Liver (tissue), 3 donors: ENCODE results near the gene WDR62.

Experiments used
- ATF3 ChIP-seq: IDR thresholded peaks from 2 replicates; pipeline ENCODE4 v1.6.1; 2016; ENCODE audit warnings: antibody characterized with exemption
- EGR1 ChIP-seq, 2 donors: IDR thresholded peaks; 2 replicates each; pipeline ENCODE4 v1.6.1; 2016 to 2018; ENCODE audit warnings: antibody characterized with exemption in 2 of 2, low read depth in 2 of 2
- FOXA1 ChIP-seq: IDR thresholded peaks from 2 replicates; pipeline ENCODE4 v1.6.1; 2016; ENCODE audit warnings: antibody characterized with exemption
- GABPA ChIP-seq, 2 donors: IDR thresholded peaks in 1 of 2; conservative IDR thresholded peaks in 1 of 2; 2 replicates each; pipeline ENCODE4 v1.6.1; 2016; ENCODE audit warnings: antibody characterized with exemption in 2 of 2, mild to moderate bottlenecking in 1 of 2, moderate library complexity in 1 of 2
- HNF4G ChIP-seq: IDR thresholded peaks from 2 replicates; pipeline ENCODE4 v1.6.1; 2016; ENCODE audit warnings: antibody characterized with exemption
- JUND ChIP-seq, 2 donors: IDR thresholded peaks; 2 replicates each; pipeline ENCODE4 v1.6.1; 2016; ENCODE audit warnings: antibody characterized with exemption in 2 of 2
- MAX ChIP-seq: IDR thresholded peaks from 2 replicates; pipeline ENCODE4 v1.6.1; 2016; ENCODE audit warnings: antibody characterized with exemption
- RAD21 ChIP-seq, 2 donors: IDR thresholded peaks; 2 replicates each; pipeline ENCODE4 v1.6.1; 2016; ENCODE audit warnings: antibody characterized with exemption in 2 of 2, mild to moderate bottlenecking in 2 of 2
- RXRA ChIP-seq, 2 donors: IDR thresholded peaks; 2 replicates each; pipeline ENCODE4 v1.6.1; 2017 to 2018; ENCODE audit warnings: antibody characterized with exemption in 2 of 2, mild to moderate bottlenecking in 1 of 2
- TAF1 ChIP-seq: conservative IDR thresholded peaks from 2 replicates; pipeline ENCODE4 v1.6.1; 2016; ENCODE audit warnings: antibody characterized with exemption, mild to moderate bottlenecking
- YY1 ChIP-seq: IDR thresholded peaks from 2 replicates; pipeline ENCODE4 v1.6.1; 2016; ENCODE audit warnings: antibody characterized with exemption, mild to moderate bottlenecking
- TF ChIP-seq, protein P1 (sequence below): IDR thresholded peaks from 2 replicates; pipeline ENCODE4 v1.6.1; 2016; ENCODE audit warnings: antibody characterized with exemption, mild to moderate bottlenecking
- TF ChIP-seq, protein P2 (sequence below): fragments of 150-350 bp; IDR thresholded peaks from 2 replicates; pipeline ENCODE4 v1.5.1; 2017; ENCODE audit warnings: improper control_type of control experiment, low read depth, low read length; ENCODE audit not compliant: missing input control
- TF ChIP-seq, protein P3 (sequence below): IDR thresholded peaks from 2 replicates; pipeline ENCODE4 v1.6.1; 2016; ENCODE audit warnings: antibody characterized with exemption
- donor health status: healthy.
- donor health status: healthy.

- TF ChIP-seq, protein P1, sequence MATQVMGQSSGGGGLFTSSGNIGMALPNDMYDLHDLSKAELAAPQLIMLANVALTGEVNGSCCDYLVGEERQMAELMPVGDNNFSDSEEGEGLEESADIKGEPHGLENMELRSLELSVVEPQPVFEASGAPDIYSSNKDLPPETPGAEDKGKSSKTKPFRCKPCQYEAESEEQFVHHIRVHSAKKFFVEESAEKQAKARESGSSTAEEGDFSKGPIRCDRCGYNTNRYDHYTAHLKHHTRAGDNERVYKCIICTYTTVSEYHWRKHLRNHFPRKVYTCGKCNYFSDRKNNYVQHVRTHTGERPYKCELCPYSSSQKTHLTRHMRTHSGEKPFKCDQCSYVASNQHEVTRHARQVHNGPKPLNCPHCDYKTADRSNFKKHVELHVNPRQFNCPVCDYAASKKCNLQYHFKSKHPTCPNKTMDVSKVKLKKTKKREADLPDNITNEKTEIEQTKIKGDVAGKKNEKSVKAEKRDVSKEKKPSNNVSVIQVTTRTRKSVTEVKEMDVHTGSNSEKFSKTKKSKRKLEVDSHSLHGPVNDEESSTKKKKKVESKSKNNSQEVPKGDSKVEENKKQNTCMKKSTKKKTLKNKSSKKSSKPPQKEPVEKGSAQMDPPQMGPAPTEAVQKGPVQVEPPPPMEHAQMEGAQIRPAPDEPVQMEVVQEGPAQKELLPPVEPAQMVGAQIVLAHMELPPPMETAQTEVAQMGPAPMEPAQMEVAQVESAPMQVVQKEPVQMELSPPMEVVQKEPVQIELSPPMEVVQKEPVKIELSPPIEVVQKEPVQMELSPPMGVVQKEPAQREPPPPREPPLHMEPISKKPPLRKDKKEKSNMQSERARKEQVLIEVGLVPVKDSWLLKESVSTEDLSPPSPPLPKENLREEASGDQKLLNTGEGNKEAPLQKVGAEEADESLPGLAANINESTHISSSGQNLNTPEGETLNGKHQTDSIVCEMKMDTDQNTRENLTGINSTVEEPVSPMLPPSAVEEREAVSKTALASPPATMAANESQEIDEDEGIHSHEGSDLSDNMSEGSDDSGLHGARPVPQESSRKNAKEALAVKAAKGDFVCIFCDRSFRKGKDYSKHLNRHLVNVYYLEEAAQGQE: no peak
- TF ChIP-seq, protein P2, sequence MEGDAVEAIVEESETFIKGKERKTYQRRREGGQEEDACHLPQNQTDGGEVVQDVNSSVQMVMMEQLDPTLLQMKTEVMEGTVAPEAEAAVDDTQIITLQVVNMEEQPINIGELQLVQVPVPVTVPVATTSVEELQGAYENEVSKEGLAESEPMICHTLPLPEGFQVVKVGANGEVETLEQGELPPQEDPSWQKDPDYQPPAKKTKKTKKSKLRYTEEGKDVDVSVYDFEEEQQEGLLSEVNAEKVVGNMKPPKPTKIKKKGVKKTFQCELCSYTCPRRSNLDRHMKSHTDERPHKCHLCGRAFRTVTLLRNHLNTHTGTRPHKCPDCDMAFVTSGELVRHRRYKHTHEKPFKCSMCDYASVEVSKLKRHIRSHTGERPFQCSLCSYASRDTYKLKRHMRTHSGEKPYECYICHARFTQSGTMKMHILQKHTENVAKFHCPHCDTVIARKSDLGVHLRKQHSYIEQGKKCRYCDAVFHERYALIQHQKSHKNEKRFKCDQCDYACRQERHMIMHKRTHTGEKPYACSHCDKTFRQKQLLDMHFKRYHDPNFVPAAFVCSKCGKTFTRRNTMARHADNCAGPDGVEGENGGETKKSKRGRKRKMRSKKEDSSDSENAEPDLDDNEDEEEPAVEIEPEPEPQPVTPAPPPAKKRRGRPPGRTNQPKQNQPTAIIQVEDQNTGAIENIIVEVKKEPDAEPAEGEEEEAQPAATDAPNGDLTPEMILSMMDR: no peak
- TF ChIP-seq TAF1 (no peak), JUND (IDR thresholded peaks at IDR 0.05) (no peak), RAD21 (IDR thresholded peaks at IDR 0.05) (no peak), GABPA (IDR thresholded peaks at IDR 0.05 in 1 of 2, conservative IDR thresholded peaks at IDR 0.05 in 1 of 2) (no peak), YY1 (no peak), MAX (no peak), RXRA (IDR thresholded peaks at IDR 0.05) (no peak), EGR1 (IDR thresholded peaks at IDR 0.05; ENCODE audit: low read depth in 2 of 2) (no peak), FOXA1 (no peak), ATF3 (no peak), HNF4G (no peak)
- TF ChIP-seq, protein P3, sequence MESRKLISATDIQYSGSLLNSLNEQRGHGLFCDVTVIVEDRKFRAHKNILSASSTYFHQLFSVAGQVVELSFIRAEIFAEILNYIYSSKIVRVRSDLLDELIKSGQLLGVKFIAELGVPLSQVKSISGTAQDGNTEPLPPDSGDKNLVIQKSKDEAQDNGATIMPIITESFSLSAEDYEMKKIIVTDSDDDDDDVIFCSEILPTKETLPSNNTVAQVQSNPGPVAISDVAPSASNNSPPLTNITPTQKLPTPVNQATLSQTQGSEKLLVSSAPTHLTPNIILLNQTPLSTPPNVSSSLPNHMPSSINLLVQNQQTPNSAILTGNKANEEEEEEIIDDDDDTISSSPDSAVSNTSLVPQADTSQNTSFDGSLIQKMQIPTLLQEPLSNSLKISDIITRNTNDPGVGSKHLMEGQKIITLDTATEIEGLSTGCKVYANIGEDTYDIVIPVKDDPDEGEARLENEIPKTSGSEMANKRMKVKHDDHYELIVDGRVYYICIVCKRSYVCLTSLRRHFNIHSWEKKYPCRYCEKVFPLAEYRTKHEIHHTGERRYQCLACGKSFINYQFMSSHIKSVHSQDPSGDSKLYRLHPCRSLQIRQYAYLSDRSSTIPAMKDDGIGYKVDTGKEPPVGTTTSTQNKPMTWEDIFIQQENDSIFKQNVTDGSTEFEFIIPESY: no peak
Measured at GRCh38 chr19:36092566-36092965, 37.9 kb downstream of the WDR62 start.
